SIG-M5 treated with dmso at 0.1 percent for 504 hours (cell line): Measurements from ENCODE around the gene ACKR1.

ENCODE experiments used
- DNase-seq: peaks from one replicate; lab custom pipeline; 2025; ENCODE audit not compliant: unreplicated experiment; lab: John Stamatoyannopoulos, UW

The ACKR1 gene

DNA sequence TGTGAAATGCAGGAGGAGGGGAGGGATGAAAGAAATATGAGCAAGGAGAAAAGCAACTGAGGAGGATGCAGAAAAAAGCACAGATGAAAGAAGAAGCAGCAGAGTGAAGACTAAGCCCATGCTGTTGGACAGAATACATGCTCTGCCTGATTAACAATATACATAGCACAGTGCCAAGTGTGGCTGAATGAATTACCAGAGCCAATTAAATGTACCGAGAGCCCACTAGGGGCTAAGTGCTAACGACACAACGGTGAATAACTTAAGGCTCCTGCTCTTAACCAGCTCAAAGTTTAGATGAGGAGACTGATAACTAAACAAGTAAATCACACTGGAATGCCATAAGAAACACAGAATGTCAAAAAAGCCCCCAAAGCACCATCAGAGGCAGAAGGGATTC is 17.6 kb upstream of the ACKR1 start:
- no peak for DNase-seq

GRCh38 chr1:159187647-159188374 is 16.9 kb upstream of the ACKR1 start:
- no peak for DNase-seq

- no peak for DNase-seq
Observed at GRCh38 chr1:159188375-159188788, 16.3 kb upstream of the ACKR1 start.

GRCh38 chr1:159190441-159190840 is 14.2 kb upstream of the ACKR1 start:
- DNase-seq, result no peak

DNA sequence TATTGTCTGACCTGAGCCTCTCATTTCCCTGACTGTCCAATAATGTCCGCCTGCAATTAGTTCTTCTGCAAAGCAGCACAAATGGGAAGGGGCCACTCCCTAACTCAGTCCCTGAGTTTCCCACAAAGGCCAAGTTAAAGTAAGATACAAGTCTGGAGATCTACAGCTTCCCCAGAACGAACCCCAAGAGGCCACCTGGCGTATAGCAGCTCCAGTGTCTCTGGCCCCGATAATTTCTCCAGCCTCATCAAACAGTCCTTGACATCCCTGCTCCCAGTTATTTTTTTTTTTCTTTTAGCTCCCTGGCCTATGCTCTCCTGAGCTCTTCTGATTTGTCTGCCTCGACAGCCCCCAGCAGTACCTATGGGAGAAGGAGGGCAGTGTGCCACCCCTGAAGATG is 8.1 kb upstream of the ACKR1 start:
- no peak for DNase-seq

DNA sequence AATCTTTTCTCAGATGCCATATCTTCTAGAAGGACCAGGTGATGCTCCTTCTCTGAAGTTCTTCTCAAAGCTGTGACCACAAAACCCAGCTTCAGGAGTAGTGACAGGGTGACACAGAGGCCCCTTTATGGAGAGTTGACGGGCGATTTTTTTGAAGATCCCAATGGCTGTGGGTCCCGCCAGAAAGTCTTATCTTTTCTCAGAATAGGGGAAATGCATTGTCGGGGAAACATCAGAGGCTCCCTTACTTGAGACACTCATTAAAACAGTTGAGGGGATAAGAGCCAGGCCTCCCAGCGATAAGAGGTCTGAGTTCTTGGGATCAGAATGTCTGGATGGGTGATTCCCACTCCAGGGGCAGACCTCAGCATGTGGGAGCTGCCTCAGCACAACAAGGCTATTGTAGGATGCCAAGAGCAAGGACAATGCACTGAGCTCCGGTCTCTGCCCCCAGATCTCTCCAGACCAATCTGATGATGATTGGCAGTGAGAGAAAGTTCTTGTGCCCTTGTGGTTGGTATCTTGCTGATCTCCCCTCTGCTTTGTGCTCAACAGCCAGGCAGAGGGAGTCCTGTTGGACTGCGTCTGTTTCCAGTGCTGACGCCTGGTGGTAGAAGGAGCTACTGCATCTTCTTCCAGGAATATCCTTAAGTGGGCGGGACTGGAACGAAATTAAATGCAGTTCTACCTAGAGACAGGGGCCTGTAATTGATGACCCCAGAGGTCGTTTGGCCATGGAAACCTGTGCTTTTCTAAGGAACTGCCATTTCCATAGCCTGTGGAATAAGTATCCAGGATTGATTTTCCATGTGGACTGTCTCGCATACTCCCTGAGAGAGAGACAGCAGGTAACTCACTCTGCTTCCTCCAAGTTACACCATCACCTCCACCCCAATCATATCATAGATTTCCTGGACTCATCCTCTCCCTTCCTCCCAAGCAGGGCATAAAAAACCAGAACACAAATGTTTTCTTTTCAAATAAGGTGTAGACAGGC is 6.8 kb upstream of the ACKR1 start:
- DNase-seq, result peak; percentile 71

DNA sequence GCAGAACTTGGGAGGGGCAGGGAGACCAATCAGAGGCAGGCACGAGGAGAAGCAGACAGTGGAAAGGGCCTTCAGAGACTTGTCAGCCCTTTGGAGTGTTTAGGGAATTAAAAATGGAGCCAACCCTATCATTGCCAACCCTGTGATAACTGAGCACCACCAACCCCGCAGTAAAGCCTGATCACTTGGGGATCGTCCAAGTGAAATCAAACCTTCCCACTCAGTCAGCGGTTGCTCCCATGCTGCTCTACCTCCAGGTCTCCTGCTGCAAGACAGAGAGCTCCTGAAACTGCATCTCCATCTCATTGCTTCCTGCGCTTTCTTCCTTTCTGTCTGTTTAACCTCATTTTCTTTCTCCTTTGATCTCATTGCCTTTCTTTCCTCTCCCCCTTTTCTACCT is 4.8 kb upstream of the ACKR1 start:
- DNase-seq, result no peak

GRCh38 chr1:159200769-159201168 is 3.9 kb upstream of the ACKR1 start:
- peak; percentile 69 for DNase-seq

DNA sequence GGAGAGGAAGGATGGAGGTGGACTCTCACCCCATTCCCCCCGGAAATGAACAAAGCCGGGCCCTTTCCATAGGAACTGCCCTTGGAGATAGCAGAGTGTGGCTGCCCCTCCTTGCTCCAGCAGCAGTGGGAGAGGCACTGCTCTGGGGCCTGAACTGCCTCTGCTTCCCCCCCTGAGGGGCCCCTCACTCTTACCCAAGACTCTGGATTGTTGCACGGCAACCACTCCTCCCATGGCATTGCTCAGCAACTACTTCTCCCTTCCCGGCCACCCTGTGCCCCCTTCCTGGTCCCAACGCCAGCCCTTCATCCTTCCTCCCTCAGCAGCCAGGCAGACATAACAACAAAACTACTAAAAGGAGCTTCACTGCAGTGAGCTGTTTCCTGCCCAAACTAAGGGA is 3.0 kb upstream of the ACKR1 start:
- DNase-seq, result peak; percentile 85

- DNase-seq, result no peak
Observed at GRCh38 chr1:159203610-159204009, 1.1 kb upstream of the ACKR1 start.

- DNase-seq, result no peak
Observed at GRCh38 chr1:159205225-159205624, 550 bp downstream of the ACKR1 start.

GRCh38 chr1:159206110-159206509 is 1.4 kb downstream of the ACKR1 start:
- no peak for DNase-seq

DNA sequence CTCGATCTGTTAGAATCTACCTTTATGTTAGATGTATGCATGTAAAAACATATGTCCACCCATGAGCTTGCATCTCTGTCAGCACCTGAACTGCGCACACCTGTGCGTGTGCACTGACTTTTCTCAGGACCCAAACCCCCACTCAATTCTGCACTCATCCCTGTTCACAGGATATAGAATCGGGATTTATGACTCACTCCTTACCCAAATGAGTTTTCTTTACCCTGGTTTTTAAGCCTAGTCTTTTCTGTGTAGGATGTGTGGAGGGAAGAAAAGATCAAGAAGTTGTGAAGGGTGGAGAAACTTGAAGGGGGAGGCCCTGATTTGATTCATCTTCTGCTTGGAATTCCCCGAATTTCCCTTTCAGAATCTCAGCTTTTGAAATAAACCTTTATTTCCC is 2.4 kb downstream of the ACKR1 start:
- DNase-seq, result no peak

DNA sequence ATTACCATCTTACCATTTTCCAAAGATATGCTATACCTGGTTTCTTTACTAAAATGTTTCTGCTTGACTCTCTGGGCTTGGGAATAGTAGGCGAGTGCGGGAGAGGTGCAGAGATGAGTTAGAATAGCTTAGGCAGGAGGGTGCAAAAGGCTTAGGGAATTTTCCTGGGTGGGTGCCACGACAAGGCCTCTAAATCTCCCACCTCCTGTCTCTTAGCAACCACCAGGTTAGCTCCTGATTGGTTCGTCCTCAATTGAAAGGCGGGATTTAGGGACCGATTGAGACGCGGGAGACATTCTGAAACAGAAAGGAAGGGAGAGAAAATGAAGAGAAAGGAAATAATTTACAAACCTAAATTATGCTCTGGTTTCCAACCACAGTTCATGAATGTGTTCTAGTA is 3.1 kb downstream of the ACKR1 start:
- no peak for DNase-seq

DNA sequence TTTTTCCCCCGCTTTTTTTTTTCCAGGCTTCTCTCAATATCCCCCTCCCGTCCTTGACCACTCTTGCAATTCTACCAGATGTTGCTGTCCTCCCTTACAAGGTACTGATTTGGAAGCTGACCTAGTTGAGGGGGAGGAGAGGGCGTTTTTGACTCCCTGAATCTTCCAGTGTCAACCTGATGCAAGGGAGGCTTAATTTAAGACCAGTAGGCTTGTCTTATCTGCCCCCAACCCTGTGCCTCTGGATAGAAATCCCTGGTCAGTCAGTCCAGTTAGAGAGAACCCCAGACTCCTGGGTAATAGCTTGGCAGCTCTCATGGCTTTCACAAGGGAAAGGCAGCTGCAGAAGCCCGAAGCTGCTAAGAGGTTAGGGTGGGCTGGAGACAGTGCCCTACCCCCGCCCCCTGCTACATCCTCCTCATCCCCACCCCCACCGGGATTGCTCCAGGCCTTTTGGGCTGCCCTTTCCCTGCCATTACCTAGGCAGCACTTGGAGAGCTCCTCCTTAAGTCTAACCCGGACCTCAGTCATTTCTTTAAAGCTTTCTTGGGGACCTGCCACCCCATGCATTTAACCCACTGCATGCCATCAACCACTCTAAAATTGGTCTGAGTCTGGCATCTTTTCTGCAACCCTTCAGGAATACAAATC is 3.6 kb downstream of the ACKR1 start:
- no peak for DNase-seq

- DNase-seq, result no peak
Observed at GRCh38 chr1:159209061-159209460, 4.4 kb downstream of the ACKR1 start.

GRCh38 chr1:159211331-159212136 is 6.9 kb downstream of the ACKR1 start:
- DNase-seq, result peak; percentile 25

DNA sequence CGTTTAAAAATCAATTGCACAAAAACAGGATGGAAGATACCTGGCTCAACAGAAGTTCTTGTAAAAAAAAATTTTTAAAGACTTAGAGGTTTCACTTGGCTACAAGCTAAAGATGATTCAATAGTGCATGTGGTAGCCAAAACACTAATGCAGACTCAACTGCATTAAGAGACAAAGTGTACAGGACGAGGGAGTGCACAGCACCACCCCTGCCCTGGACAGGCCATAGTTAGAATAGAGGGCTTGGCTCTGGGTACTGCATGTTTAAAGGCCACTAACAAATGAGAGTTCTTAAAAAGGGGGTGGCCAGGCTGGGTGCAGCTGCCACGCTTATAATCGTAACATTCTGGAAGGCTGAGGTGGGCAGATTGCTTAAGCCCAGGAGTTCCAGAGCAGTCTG is 7.9 kb downstream of the ACKR1 start:
- no peak for DNase-seq

DNA sequence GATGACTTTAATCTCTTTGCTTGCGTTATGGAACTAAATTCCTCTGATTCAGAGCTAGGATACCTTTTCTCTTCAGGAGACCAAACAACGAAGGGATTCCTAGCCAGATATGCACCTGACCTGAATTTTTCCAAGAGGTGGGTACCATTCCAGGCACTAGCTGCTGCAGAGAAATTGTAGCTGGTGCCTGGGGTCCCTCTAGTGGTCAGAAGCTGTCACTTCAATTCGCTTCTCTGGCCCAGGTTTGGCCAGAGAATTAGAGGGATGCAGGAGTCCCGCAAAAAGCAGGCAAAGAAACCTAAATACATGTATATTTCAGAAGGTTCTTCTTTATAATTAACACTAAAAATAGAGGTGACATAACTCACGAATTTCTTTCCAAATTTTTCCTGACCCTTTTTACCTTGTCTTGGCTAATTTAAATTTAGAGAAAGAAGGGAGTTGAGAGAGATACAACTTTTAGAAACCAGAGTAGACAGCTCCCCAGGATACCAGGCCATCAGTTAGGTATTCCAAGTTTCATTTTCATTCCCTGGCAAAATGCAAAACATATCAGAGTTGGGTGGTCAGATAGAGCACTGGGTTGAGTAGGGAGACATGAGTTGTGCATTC is 9.6 kb downstream of the ACKR1 start:
- DNase-seq, result peak; percentile 57
